NCI-H1105 (cell line): ENCODE results near the gene RHOB.

Experiments used
- DNase-seq: peaks from one replicate; lab custom pipeline; 2025; lab: John Stamatoyannopoulos, UW

The RHOB gene

DNA sequence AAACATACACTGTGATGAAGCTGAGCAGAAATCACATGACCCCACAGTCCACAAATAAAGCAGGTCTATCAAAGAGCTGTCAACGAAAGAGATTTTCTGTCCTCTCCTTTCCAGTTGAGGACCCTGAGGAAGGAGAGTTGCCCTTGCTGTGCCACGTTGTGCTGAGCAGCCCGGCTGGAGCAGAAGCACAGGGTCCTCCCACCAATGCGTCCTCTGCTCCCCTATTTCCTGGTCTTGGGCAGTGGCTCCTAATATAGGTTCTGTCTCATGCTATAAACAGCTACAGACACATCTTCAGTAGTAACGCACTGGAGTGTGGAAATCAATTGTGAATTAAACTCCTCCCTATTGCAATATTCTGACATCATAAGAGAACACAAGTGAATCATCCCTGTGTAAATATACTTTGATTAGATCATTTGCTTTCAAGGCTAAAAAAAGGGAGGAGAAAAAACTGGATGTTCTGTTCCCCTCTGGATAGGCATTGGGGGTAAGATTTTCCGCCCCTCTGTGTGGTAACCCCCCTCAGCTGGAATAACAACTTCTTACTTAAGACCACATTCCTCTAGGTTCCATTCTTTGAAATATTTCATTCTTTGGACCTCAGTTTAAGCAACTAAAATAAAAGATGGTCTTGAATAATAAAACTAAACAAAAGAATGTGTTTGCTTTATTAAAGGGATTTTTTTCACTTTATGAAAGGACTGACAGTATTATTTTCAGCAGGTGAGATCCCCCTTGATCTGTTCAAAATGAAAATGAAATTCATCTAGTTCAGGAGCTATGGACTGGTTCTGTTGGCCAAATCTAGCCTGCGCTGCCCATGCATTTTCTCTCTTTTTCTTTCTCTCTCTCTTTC, 8.3 kb upstream of the RHOB start:
- DNase-seq, result no peak

- DNase-seq, result no peak
Measured at GRCh38 chr2:20439193-20439475, 7.7 kb upstream of the RHOB start.

DNA sequence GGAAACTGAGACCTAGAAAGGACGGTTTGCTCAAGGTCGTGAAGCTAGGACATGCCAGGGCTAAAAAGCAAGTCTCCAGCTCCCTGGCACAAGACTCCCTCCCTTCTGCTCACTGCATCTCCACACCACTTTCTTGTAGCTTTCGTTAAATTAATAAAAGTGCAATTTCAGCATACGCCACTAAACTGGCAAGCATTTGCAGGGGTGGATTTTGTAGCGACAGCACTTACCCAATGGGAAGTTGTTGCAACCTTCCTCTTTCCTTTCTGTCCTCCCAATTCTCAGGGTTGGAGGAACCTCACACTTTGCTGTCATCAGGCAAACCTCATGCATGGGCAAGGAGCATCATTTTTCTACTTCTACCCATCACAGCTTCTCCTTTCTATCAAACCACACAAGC, 7.4 kb upstream of the RHOB start:
- DNase-seq, result no peak

DNA sequence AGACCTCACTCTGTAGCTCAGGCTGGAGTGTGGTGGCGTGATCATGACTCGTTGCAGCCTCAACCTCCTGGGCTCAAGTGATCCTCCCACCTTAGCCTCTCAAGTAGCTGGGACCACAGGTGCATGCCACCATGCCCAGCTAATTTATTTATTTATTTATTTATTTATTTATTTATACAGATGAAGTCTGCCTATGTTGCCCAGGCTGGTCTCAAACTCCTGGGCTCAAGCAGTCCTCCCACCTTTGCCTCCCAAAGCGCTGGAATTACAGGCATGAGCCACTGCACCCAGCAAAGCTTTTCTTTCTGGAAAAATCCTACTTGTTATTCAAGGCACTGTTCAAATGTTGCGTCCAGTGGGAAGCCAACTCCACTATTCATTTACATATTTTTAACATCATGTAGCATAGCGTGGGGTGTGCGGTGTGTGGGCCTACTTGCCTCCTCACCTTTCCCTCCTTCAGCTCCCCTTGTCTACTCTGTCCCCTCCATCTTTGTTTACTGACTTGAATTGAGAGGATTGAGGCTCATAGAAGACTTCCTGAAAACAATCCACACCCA, 6.8 kb upstream of the RHOB start:
- no peak for DNase-seq

DNA sequence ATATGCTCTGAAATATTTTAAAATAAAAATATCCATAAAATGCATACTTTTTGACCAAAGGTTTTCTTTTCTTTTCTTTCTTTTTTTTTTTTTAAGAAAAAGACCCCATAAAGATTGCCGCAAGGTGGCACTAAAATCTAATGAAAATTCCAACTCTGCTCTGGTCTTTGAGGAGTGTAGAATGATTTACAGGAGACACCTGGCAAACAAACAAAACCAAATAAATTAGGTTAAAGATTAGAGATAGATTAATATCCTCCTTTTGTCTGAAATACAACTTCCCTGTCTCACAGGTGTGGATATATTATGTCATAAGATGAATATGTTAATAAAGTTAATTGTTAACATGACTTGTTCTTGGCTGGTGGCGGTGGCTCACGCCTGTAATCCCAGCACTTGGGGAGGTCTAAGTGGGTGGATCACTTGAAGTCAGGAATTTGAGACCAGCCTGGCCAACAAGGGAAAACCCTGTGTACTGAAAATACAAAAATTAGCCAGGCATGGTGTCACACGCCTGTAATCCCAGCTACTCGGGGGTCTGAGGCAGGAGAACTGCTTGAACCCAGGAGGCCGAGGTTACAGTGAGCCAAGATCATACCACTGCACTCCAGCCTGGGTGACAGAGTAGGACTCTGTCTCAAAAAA, 3.5 kb upstream of the RHOB start:
- DNase-seq, result peak; percentile 15

DNA sequence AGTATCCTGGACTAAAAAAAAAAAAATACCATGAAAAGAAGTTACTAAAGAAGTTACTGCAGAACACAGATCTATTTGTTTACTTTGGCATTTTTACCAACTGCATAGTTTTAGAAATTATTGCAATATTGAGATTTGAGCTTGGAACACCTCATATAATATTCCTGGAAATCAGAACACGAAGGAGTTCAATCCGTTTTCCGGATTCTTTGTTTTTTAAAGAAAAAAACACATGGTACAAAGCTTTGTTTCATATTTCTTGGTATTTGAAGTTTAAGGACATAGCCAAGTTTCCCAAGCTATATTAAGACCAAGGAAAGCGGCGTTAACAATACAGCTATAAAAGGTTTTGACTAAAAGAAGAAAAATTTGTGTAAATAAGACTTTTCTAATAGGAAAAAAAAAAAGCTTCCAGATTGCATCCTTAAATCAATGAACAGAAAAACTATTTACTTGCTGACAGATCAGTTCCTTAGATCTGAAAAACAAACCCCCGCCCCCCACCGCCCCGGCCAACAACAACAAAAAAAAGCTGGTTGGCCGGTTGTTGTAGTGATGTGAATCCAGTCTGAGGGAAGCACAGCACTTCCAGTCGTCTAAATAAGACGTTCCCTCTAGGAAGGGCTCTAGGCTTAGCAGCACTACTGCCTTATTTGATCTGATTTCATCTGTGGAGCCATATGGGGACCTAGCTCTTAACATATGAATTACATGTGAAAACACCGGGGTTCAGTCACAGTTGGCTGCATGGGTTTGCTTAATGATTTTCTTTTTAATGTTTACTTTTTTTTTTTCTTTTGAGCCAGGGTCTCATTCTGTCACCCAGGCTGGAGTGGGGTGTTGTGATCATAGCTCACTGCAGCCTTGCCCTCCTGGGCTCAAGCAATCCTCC, 2.5 kb upstream of the RHOB start:
- no peak for DNase-seq

- DNase-seq, result no peak
Measured at GRCh38 chr2:20444993-20445910, 1.6 kb upstream of the RHOB start.

- DNase-seq, result no peak
Measured at GRCh38 chr2:20446255-20446916, 488 bp upstream of the RHOB start.

DNA sequence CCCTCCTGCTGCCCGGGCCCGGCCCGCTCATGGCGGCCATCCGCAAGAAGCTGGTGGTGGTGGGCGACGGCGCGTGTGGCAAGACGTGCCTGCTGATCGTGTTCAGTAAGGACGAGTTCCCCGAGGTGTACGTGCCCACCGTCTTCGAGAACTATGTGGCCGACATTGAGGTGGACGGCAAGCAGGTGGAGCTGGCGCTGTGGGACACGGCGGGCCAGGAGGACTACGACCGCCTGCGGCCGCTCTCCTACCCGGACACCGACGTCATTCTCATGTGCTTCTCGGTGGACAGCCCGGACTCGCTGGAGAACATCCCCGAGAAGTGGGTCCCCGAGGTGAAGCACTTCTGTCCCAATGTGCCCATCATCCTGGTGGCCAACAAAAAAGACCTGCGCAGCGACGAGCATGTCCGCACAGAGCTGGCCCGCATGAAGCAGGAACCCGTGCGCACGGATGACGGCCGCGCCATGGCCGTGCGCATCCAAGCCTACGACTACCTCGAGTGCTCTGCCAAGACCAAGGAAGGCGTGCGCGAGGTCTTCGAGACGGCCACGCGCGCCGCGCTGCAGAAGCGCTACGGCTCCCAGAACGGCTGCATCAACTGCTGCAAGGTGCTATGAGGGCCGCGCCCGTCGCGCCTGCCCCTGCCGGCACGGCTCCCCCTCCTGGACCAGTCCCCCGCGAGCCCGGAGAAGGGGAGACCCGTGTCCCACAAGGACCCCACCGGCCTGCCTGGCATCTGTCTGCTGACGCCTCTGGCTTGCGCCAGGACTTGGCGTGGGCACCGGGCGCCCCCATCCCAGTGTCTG, 767 bp downstream of the RHOB start:
- DNase-seq, result no peak

GRCh38 chr2:20448246-20448976, 1.5 kb downstream of the RHOB start:
- DNase-seq, result no peak

DNA sequence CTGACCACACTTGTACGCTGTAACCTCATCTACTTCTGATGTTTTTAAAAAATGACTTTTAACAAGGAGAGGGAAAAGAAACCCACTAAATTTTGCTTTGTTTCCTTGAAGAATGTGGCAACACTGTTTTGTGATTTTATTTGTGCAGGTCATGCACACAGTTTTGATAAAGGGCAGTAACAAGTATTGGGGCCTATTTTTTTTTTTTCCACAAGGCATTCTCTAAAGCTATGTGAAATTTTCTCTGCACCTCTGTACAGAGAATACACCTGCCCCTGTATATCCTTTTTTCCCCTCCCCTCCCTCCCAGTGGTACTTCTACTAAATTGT, 2.1 kb downstream of the RHOB start:
- DNase-seq, result no peak

GRCh38 chr2:20449501-20450200, 2.8 kb downstream of the RHOB start:
- no peak for DNase-seq

DNA sequence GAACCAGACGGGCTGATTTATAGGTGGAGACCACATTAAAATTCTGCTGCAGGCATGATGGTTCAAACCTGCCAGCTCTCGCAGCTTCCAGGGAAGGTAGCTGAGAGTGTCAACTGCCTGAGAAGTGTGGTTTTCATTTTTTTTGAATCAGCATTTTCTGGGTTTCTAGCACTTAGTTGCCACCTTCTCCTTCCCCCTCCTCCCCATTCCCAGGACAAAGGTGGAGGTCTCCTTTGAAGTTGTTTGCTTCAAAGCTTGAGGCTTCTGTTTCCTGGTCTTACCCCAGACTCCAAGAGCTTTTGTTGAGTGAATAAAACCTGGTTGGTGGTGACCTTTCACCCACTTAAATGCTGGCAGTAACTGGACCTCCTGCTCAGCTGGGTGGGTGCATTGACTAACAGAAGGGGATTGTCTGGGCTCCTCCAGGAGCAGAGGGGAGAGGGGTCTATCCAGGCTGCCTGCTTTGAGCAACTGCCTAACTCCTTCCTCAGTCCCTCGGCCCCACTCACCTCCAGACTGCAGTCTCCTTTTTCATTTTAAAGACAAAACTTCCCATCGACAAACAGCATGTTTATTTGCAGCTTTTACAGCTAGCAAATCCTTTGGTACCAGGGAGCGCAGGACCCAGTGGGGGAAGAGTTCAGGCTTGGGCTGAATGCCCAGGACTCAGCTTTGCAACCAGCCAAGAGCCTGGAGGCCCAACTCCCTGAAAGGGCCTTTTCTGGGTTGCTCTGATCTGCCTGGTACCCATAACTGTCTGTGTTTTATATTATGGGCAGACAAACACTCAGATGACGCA, 3.5 kb downstream of the RHOB start:
- no peak for DNase-seq

- DNase-seq, result no peak
Measured at GRCh38 chr2:20451000-20451290, 4.1 kb downstream of the RHOB start.

DNA sequence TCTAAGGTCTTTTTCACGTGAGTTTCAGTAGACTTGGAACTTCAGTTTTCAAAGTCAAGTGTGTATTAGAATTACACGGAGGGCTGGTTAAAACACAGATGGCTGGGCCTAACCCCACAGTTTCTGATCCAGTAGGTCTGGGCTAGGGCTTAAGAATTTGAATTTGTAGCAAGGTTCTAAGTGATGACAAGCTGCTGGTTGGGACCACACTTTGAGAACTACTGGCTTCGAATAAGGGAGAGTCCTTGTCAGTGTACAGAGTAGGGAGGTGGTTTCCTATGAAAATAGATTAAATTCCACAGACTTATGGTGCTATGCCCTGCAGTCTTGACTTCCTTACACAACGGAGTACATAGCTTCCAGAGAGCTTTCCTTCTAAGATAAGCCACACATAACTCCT, 4.5 kb downstream of the RHOB start:
- DNase-seq, result no peak

- DNase-seq, result no peak
Measured at GRCh38 chr2:20451761-20452499, 5.1 kb downstream of the RHOB start.

DNA sequence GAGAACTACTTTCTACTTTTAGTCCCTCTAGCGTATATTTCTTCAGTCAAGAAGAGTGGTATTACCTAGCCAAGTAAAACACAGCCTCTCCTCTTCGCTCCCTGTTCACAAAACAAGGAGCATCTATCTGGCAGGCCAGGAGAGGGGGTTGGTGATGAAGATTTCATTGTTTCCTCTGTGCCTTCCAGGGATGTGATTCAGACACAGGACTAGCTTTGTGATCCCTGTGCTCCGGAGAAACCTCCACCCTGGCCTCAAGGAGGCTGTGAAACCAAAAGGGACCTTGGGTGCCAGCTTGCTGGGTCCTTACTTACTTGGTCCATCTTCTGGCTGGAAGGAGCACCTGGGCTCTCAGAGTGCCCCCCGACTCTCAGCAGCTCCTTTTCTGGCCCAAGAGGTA, 5.7 kb downstream of the RHOB start:
- DNase-seq, result no peak

- no peak for DNase-seq
Measured at GRCh38 chr2:20453087-20453486, 6.2 kb downstream of the RHOB start.
